SH-SY5Y (cell line): ENCODE measurements around the gene RNASET2.

Source experiments
- GATA2 ChIP-seq: IDR thresholded peaks from 2 replicates; pipeline ENCODE4 v1.6.1; 2011; ENCODE audit warnings: mild to moderate bottlenecking, low read depth, low read length
- GATA3 ChIP-seq: IDR thresholded peaks from 2 replicates; pipeline ENCODE4 v1.6.1; 2011; ENCODE audit warnings: low read depth, mild to moderate bottlenecking, low read length, moderate library complexity

GRCh38 chr6:166942393-166943168, 13.8 kb downstream of the RNASET2 start:
- peak; percentile 43; the same call in 1 of the 2 replicates for TF ChIP-seq GATA2
- no peak for TF ChIP-seq GATA3
